Measurements from ENCODE around the gene KIF21B.
A peak's percentile ranks its signal among the peaks of the same experiment; 100 is the strongest.

Gene KIF21B, protein sequence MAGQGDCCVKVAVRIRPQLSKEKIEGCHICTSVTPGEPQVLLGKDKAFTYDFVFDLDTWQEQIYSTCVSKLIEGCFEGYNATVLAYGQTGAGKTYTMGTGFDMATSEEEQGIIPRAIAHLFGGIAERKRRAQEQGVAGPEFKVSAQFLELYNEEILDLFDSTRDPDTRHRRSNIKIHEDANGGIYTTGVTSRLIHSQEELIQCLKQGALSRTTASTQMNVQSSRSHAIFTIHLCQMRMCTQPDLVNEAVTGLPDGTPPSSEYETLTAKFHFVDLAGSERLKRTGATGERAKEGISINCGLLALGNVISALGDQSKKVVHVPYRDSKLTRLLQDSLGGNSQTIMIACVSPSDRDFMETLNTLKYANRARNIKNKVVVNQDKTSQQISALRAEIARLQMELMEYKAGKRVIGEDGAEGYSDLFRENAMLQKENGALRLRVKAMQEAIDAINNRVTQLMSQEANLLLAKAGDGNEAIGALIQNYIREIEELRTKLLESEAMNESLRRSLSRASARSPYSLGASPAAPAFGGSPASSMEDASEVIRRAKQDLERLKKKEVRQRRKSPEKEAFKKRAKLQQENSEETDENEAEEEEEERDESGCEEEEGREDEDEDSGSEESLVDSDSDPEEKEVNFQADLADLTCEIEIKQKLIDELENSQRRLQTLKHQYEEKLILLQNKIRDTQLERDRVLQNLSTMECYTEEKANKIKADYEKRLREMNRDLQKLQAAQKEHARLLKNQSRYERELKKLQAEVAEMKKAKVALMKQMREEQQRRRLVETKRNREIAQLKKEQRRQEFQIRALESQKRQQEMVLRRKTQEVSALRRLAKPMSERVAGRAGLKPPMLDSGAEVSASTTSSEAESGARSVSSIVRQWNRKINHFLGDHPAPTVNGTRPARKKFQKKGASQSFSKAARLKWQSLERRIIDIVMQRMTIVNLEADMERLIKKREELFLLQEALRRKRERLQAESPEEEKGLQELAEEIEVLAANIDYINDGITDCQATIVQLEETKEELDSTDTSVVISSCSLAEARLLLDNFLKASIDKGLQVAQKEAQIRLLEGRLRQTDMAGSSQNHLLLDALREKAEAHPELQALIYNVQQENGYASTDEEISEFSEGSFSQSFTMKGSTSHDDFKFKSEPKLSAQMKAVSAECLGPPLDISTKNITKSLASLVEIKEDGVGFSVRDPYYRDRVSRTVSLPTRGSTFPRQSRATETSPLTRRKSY (N-terminal part only)

GRCh38 chr1:201023517-201023902, at the start of gene KIF21B:
Gene KIF21B (minus strand): TSS chr1:201023714. CDS start chr1:201023383, 331 bp downstream.
- DNase-seq: peak in 1 of 2 experiments; percentile 12

- no peak for DNase-seq
Observed at GRCh38 chr1:201072922-201073321, 49.4 kb upstream of the KIF21B start.

DNA sequence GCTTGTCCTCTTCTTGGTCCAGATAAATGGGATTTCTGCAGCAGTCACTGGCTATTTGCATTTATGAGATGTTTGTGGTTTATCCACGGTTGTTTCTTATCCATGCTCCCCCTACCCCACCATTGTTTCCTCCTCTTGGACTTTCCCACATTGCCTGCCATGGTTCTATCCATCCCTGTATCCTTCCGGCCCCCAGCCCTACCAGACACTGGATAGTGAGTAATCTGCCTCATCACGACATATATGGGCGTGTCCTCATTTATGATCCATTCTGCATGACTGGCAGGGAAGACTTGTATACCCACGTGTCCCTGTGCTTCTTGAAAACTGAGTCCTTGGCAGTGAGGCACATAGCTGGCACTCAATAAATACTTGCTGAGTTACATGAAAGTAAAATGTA, 48.6 kb upstream of the KIF21B start:
- no peak for DNase-seq

- DNase-seq: no peak
Observed at GRCh38 chr1:201069636-201070035, 46.1 kb upstream of the KIF21B start.

DNA sequence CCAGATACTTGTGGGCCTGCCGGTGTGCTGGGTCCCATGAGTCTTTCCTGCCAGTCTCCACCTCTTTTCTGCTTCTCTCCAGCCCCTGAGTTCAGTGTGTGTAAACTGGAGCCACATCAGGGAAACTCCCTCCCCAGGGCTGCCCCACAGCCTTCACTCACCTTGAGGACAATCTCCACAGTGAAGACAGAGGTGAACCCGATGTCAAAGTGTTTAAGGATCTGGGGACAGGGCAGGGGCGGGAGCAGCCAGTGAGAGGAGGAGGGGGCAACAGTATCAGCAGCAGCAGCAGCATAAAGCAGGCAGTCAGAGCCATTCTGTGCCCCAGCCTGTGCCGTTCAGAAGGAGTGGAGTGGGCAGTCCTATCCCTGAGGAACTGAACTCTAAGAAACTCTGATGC, 45.5 kb upstream of the KIF21B start:
- DNase-seq: no peak

GRCh38 chr1:201066986-201067385, 43.5 kb upstream of the KIF21B start:
- no peak for DNase-seq

DNA sequence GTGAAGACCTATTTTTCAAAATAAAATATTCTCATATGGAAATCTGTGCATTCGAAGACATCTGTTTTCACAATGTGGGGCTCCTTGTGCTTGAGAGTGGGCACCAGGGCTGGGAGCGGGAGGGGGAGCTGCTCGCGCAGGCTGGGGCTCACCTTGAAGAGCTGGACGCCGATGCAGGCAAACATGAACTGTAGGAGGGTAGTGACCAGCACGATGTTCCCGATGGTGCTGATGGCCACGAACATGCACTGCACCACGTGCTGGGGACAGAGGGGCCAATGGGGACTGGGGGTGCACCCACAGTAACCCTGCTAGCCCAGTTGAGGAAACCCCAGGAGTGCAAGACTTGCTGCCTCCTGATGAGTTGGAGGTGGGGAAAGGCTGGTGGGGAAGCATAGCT, 42.2 kb upstream of the KIF21B start:
- DNase-seq: no peak

DNA sequence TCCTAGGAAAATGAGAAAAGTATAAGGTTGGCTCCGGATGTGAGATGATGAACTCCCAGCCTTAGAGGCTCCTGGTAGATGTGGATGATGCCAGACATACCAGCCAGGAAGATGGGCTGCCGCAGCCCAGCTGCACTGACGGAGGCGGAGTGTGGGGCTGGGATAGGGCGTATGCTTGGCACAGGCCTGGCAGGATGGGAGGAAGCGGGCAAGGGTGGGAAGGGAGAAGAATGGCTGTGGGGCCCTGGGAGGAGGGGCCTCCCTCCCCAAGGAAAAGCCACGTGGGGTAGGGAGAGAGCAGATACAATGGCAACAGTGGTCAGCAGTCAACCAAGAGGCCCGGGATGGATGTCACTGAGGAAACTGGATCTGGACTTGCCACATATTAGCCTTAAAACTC, 41.3 kb upstream of the KIF21B start:
- DNase-seq: no peak

DNA sequence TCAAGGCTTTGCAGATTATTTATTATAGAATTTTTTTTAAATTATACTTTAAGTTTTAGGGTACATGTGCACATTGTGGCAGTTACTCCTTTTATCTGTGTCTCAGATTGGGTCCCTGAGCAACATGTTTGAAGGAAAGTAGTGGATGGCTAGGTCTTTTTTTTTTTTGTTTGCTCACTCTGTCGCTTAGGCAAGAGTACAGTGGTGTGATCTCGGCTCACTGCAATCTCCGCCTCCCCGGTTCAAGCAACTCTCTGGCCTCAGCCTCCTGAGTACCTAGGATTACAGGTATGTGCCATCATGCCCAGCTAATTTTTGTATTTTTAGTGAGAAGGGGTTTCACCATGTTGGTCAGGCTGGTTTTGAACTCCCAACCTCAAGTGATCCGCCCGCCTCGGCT, 39.6 kb upstream of the KIF21B start:
- DNase-seq: no peak

- no peak for DNase-seq
Observed at GRCh38 chr1:201062511-201063091, 39.1 kb upstream of the KIF21B start.

DNA sequence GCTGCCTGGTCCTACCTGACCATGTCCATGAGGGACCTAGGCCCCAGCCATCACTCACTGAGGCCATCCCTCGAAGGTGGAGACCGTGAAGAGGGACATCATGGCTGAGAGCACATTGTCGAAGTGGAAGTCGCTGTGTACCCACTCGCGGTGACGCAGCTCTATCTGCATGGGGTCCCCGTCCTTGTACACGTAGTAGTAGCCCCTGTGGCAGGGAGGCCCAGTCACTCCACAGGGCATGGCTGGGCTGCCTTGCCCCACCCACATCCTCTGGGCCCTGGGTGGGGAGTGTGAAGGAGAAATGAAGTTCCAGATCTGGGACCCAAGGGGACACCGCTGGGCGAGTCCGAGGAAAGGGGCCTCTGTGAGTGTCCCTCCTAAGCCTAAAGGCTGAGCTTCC, 38.4 kb upstream of the KIF21B start:
- DNase-seq: no peak

- DNase-seq: no peak
Observed at GRCh38 chr1:201061049-201061448, 37.5 kb upstream of the KIF21B start.

DNA sequence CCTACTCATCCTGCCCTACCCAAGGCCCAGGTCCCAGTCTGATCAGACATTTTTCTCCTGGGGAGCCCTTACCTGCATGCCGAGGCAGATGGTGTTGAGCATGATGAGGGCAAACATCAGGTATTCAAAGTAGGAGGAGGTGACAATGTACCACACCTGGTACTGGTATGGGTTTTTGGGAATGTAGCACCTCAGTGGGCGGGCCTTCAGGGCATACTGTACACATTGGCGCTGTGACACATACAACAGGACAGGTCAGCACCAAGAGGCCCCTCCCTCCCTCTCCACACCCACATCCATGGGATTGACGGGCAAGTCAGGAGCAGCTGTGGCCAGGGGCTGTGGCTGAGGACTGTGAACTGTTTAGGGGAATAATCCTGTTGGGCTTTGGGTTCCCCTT, 37.1 kb upstream of the KIF21B start:
- no peak for DNase-seq

DNA sequence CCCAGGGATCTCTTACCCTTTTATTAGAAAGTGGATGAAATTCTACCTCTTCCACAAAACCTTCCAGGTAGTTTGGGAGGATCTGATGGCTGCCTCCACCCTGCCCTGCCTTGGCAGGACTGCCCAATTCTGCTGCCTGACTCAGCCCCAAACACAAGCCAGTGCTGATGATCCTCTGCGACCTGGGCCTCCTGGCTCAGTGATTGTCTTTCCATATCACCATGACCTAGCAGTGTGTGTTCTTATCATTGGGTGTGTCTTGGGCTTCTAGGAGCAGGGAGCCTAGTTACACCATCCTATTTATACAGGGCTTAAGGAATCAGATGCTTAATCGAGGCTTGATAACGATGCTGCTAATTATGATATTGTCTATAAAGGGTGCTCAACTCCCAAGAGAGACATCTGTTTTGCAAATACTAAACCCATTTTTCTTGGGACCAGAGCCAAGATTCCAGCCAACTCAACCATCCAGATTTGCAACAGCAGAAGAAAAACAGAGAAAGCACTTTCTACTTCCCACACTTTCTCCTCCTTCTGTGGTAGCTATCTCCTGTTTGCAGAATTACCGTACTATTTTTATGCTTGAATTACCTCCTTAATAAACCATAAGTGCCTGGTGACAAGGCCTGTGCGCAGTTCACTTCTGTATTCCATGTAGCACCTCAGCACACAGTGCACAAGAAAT, 36.5 kb upstream of the KIF21B start:
- no peak for DNase-seq

DNA sequence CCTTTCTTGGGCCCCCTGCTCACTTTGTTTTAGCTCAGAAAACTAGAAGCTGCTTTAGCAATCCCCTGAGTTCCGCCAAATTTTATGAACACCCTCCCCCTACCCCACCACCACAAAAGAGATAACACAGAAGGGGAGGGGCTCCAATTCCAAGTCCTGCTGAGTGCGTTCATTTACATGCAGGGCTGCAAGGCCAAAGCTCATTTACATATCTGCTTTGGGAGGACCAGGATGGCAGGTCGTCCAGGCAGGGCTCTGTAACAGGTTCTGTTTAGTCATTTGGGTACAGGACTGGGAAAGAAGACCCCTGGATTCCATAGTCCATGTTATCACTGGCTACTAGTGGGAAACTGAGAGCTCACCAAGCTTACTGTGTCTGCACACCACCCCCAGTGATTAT, 35.9 kb upstream of the KIF21B start:
- no peak for DNase-seq

DNA sequence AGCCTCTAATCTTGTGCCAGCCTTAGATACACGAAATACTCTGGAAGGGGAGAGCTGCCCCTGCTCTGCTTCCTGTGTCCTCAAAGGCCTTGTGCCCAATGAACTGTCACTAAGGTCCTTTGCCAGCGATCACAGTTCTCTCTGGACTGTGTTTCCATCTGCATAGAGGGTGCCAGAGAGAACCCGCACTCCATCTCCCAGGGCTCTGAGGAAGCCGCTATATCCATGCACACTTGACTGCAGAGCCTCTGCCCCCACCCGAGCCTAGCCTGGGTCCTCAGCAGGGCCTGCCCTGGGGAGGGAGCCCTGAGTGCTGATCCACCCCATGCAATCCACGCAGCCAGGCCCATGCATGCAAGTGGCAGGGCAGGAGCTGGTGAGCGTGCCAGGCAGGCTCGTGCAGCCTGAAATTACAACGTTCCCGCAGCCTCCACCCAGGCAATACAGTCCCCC, 30.6 kb upstream of the KIF21B start:
- no peak for DNase-seq

- DNase-seq: no peak
Observed at GRCh38 chr1:201053155-201053860, 29.8 kb upstream of the KIF21B start.

DNA sequence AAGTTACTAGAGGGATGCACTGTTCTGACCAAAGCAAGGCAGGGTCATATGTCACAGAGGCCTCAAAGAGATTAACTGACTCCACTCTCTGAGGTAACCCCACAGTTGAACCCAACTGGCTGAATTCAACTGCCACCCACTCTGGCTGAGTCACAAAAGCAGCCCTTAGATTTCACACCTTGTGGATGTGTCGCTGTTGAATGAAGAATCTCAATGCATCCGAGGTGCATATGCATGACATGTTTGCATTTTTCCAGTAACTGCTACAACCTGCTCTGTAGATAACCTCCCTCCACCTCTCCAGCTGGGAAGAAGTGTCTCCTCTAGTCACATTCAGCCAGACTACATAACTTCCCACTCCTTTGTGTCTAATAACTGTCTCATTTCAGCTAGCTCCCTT, 27.9 kb upstream of the KIF21B start:
- DNase-seq: no peak

GRCh38 chr1:201050515-201051277, 27.2 kb upstream of the KIF21B start:
- DNase-seq: no peak

GRCh38 chr1:201049248-201049831, 25.8 kb upstream of the KIF21B start:
- DNase-seq: no peak

All from SW 1271 (cell line).